ENCODE results near the gene FAM228A.
"Not testable (repeated sequence)": the region's sequence is repeated elsewhere in the genome, so short reads cannot be mapped to it uniquely, and the experiment has no call there.

FAM228A gene

DNA sequence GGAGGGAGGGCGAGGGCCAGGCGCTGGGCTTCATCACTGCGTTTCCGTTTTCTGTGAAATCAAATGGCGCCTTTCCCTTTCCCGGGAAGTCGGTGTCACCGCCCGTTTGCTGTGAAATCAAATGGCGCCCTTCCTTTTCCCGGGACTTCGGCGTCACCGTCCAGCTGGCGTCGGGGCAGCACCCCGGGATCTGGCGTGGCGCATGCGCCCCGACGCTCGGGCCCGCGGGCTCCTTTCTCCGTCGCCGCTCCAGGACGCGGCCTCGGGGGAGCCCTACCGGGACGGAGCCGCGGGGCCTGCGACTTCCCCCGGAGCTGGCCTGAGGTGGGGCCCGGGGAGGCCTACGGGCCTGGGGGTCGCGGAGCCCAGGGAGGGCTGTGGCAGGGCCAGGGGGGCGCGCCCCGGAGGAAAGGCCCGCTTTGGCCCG lies at the start of gene FAM228A:
Gene FAM228A (plus strand): TSS at position 203 of the 427 bp plus-strand sequence. CDS start 428 bp downstream, outside the sequence.
- H3K4me3 ChIP-seq (ENCODE audit: low read depth, low read length): no peak within 1 kb of the TSS
- no peak for TF ChIP-seq CTCF (IDR thresholded peaks at IDR 0.05; ENCODE audit: low read depth, low read length)

- no peak overlapping the region for H3K4me3 ChIP-seq (ENCODE audit: low read depth, low read length)
- no peak for TF ChIP-seq CTCF (IDR thresholded peaks at IDR 0.05; ENCODE audit: low read depth, low read length)
Observed at GRCh38 chr2:24125956-24126355, 48.9 kb upstream of the FAM228A start.

GRCh38 chr2:24132543-24132942 lies 42.3 kb upstream of the FAM228A start:
- no peak overlapping the region for H3K4me3 ChIP-seq (ENCODE audit: low read depth, low read length)

GRCh38 chr2:24140305-24140704 lies 34.5 kb upstream of the FAM228A start:
- not testable (repeated sequence) for H3K4me3 ChIP-seq (ENCODE audit: low read depth, low read length)

More at GRCh38 chr2:24132543-24132942, 42.3 kb upstream of the FAM228A start:
- TF ChIP-seq CTCF (IDR thresholded peaks at IDR 0.05; ENCODE audit: low read depth, low read length): no peak

- TF ChIP-seq CTCF (IDR thresholded peaks at IDR 0.05; ENCODE audit: low read depth, low read length): no peak
- no peak overlapping the region for H3K4me3 ChIP-seq (ENCODE audit: low read depth, low read length)
Observed at GRCh38 chr2:24147364-24147763, 27.5 kb upstream of the FAM228A start.

- H3K4me3 ChIP-seq (ENCODE audit: low read depth, low read length): no peak overlapping the region
- TF ChIP-seq CTCF (IDR thresholded peaks at IDR 0.05; ENCODE audit: low read depth, low read length): no peak
Observed at GRCh38 chr2:24152413-24153197, 22.2 kb upstream of the FAM228A start.

DNA sequence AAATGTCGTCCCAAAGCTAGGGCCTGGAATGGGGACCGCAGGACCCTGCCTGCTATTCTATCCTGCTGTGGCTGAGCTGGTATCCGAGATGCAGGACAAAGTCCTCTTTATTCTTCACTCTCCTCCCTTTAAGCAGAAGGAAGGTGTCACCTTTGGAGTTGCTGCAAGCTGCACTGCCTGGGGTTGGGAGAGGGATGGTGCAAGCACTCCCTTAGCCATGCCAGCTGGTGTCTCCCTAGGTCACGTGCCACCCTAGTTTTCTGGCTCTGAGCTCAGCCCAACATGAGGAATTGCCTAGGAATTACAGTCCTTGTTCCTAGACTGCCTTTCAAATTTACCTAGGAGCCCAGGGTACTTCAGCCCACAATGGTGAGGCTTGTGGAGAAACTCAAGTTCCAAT lies 21.4 kb upstream of the FAM228A start:
- no peak for TF ChIP-seq CTCF (IDR thresholded peaks at IDR 0.05; ENCODE audit: low read depth, low read length)
- H3K4me3 ChIP-seq (ENCODE audit: low read depth, low read length): no peak overlapping the region

- TF ChIP-seq CTCF (IDR thresholded peaks at IDR 0.05; ENCODE audit: low read depth, low read length): no peak
- H3K4me3 ChIP-seq (ENCODE audit: low read depth, low read length): no peak overlapping the region
Observed at GRCh38 chr2:24158131-24158530, 16.7 kb upstream of the FAM228A start.

Data from WI38 (cell line).